Measurements from ENCODE around the gene THOP1.

THOP1 gene

GRCh38 chr19:2807379-2808128, 22.3 kb downstream of the THOP1 start:
- H3K79me2 ChIP-seq (ENCODE audit: control insufficient read depth, low read length) = 0 out of 2 replicates have a peak, but pooled peaks cover 3% of the 10 kb centered on the region
- H3K27ac ChIP-seq (ENCODE audit: low read depth, low read length) = no peak overlapping the region
- no peaks in the 10 kb centered on the region for H4K20me1 ChIP-seq (ENCODE audit: control insufficient read depth, insufficient read depth, low read depth, low read length)
- no peaks in the 10 kb centered on the region for H3K27me3 ChIP-seq (ENCODE audit: control insufficient read depth, low read length)
- TF ChIP-seq CTCF (IDR thresholded peaks at IDR 0.05; ENCODE audit: low read depth, low read length, poor library complexity, severe bottlenecking) (no peak), EZH2phosphoT487 (IDR thresholded peaks at IDR 0.05; ENCODE audit: borderline replicate concordance, low read length) (no peak)
- H3K9me3 ChIP-seq (ENCODE audit: control insufficient read depth, insufficient read depth, low read length) = no peaks in the 10 kb centered on the region
- peaks cover 85% of the 10 kb centered on the region for H3K36me3 ChIP-seq (ENCODE audit: control insufficient read depth, low read length)
- no peaks in the 10 kb centered on the region for H3K9me2 ChIP-seq (replicated peaks; ENCODE audit: control insufficient read depth, low read length)
- no peak overlapping the region for H3K4me2 ChIP-seq (ENCODE audit: low read length)
- no peaks in the 10 kb centered on the region for H3F3A ChIP-seq (ENCODE audit: control insufficient read depth, insufficient read depth)
- no peak overlapping the region for H3K4me3 ChIP-seq (ENCODE audit: low read length)
- H3K4me1 ChIP-seq (ENCODE audit: control insufficient read depth, low read length) = no peaks in the 10 kb centered on the region

- Histone ChIP-seq H3K27ac (ENCODE audit: low read depth, low read length) (no peak overlapping the region), H3K4me1 (ENCODE audit: control insufficient read depth, low read length) (no peaks in the 10 kb centered on the region), H3K4me3 (ENCODE audit: low read length) (no peak overlapping the region), H3F3A (ENCODE audit: control insufficient read depth, insufficient read depth) (no peaks in the 10 kb centered on the region), H3K9me2 (replicated peaks; ENCODE audit: control insufficient read depth, low read length) (no peaks in the 10 kb centered on the region), H4K20me1 (ENCODE audit: control insufficient read depth, insufficient read depth, low read depth, low read length) (no peaks in the 10 kb centered on the region), H3K4me2 (ENCODE audit: low read length) (no peak overlapping the region), H3K79me2 (ENCODE audit: control insufficient read depth, low read length) (no peaks in the 10 kb centered on the region), H3K36me3 (ENCODE audit: control insufficient read depth, low read length) (peaks cover 85% of the 10 kb centered on the region), H3K27me3 (ENCODE audit: control insufficient read depth, low read length) (no peaks in the 10 kb centered on the region), H3K9me3 (ENCODE audit: control insufficient read depth, insufficient read depth, low read length) (no peaks in the 10 kb centered on the region)
- no peak for TF ChIP-seq EZH2phosphoT487 (IDR thresholded peaks at IDR 0.05; ENCODE audit: borderline replicate concordance, low read length)
- TF ChIP-seq CTCF (IDR thresholded peaks at IDR 0.05; ENCODE audit: low read depth, low read length, poor library complexity, severe bottlenecking) = no peak
Measured at GRCh38 chr19:2808129-2808941, 23.0 kb downstream of the THOP1 start.

GRCh38 chr19:2809387-2810140, 24.3 kb downstream of the THOP1 start:
- Histone ChIP-seq H4K20me1 (ENCODE audit: control insufficient read depth, insufficient read depth, low read depth, low read length) (no peaks in the 10 kb centered on the region), H3F3A (ENCODE audit: control insufficient read depth, insufficient read depth) (no peaks in the 10 kb centered on the region), H3K27me3 (ENCODE audit: control insufficient read depth, low read length) (no peaks in the 10 kb centered on the region), H3K9me2 (replicated peaks; ENCODE audit: control insufficient read depth, low read length) (no peaks in the 10 kb centered on the region), H3K4me1 (ENCODE audit: control insufficient read depth, low read length) (no peaks in the 10 kb centered on the region), H3K4me2 (ENCODE audit: low read length) (no peak overlapping the region), H3K27ac (ENCODE audit: low read depth, low read length) (no peak overlapping the region), H3K9me3 (ENCODE audit: control insufficient read depth, insufficient read depth, low read length) (no peaks in the 10 kb centered on the region), H3K36me3 (ENCODE audit: control insufficient read depth, low read length) (peaks cover 89% of the 10 kb centered on the region), H3K4me3 (ENCODE audit: low read length) (no peak overlapping the region), H3K79me2 (ENCODE audit: control insufficient read depth, low read length) (no peaks in the 10 kb centered on the region)
- TF ChIP-seq CTCF (IDR thresholded peaks at IDR 0.05; ENCODE audit: low read depth, low read length, poor library complexity, severe bottlenecking) (no peak), EZH2phosphoT487 (IDR thresholded peaks at IDR 0.05; ENCODE audit: borderline replicate concordance, low read length) (no peak)
